ENCODE results near the gene CYP4B1.

DNA sequence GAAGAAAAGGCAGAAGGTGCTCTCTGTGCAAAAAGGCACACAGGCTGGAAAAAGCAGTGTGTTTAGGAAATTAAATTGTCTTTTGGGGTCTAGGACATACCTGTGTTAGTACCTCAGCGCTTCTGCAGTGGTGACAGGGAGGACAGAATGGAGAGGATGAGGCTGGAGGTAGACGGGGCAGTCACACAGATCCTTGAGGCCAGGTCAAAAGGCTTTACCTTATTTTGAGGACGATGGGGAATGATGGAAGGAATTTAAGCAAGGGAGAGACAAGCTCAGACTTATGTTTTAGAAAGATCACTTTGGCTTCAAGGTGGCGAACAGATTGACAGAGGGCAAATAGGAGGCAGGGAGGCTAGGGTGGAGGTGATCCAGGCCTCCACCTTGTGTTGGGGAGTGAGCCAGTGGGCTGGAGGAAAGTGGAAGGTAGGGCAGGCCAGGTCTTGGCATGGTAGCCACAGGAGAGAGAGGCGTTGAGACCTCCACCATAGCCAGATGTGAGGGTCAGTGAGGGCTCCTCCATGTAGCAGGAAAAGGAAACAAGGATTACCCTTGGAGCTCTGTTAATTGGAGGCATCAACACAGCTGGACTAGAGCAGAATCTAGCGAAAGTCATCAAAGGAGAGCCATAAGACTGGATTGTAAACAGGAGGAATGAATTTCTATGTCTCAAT is 4.2 kb downstream of the CYP4B1 start:
- TF ChIP-seq JUND (IDR thresholded peaks at IDR 0.05) (no peak), RAD21 (IDR thresholded peaks at IDR 0.05; ENCODE audit: low read depth) (no peak), POLR2AphosphoS5 (IDR thresholded peaks at IDR 0.05; ENCODE audit: low read depth, low read length) (no peak), TCF7L2 (IDR thresholded peaks at IDR 0.05; ENCODE audit: borderline replicate concordance, extremely low read depth, insufficient read depth, insufficient read length) (no peak), YY1 (IDR thresholded peaks at IDR 0.05; ENCODE audit: extremely low read depth, insufficient replicate concordance, low read depth, low read length) (no peak), EGR1 (IDR thresholded peaks at IDR 0.05; ENCODE audit: low read depth) (no peak), FOSL1 (IDR thresholded peaks at IDR 0.05; ENCODE audit: low read depth) (no peak), EZH2 (IDR thresholded peaks at IDR 0.05) (no peak), CEBPB (IDR thresholded peaks at IDR 0.05; ENCODE audit: low read depth) (no peak)
- TF ChIP-seq, protein P1, sequence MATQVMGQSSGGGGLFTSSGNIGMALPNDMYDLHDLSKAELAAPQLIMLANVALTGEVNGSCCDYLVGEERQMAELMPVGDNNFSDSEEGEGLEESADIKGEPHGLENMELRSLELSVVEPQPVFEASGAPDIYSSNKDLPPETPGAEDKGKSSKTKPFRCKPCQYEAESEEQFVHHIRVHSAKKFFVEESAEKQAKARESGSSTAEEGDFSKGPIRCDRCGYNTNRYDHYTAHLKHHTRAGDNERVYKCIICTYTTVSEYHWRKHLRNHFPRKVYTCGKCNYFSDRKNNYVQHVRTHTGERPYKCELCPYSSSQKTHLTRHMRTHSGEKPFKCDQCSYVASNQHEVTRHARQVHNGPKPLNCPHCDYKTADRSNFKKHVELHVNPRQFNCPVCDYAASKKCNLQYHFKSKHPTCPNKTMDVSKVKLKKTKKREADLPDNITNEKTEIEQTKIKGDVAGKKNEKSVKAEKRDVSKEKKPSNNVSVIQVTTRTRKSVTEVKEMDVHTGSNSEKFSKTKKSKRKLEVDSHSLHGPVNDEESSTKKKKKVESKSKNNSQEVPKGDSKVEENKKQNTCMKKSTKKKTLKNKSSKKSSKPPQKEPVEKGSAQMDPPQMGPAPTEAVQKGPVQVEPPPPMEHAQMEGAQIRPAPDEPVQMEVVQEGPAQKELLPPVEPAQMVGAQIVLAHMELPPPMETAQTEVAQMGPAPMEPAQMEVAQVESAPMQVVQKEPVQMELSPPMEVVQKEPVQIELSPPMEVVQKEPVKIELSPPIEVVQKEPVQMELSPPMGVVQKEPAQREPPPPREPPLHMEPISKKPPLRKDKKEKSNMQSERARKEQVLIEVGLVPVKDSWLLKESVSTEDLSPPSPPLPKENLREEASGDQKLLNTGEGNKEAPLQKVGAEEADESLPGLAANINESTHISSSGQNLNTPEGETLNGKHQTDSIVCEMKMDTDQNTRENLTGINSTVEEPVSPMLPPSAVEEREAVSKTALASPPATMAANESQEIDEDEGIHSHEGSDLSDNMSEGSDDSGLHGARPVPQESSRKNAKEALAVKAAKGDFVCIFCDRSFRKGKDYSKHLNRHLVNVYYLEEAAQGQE (IDR thresholded peaks at IDR 0.05; ENCODE audit: low read depth) = no peak
- TF ChIP-seq, protein P2, sequence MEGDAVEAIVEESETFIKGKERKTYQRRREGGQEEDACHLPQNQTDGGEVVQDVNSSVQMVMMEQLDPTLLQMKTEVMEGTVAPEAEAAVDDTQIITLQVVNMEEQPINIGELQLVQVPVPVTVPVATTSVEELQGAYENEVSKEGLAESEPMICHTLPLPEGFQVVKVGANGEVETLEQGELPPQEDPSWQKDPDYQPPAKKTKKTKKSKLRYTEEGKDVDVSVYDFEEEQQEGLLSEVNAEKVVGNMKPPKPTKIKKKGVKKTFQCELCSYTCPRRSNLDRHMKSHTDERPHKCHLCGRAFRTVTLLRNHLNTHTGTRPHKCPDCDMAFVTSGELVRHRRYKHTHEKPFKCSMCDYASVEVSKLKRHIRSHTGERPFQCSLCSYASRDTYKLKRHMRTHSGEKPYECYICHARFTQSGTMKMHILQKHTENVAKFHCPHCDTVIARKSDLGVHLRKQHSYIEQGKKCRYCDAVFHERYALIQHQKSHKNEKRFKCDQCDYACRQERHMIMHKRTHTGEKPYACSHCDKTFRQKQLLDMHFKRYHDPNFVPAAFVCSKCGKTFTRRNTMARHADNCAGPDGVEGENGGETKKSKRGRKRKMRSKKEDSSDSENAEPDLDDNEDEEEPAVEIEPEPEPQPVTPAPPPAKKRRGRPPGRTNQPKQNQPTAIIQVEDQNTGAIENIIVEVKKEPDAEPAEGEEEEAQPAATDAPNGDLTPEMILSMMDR (IDR thresholded peaks at IDR 0.05 in 2 of 3, conservative IDR thresholded peaks at IDR 0.05 in 1 of 3; ENCODE audit: borderline replicate concordance in 1 of 3, insufficient read depth in 1 of 3, low read depth in 2 of 3, low read length in 2 of 3) = no peak
- TF ChIP-seq, protein P3, sequence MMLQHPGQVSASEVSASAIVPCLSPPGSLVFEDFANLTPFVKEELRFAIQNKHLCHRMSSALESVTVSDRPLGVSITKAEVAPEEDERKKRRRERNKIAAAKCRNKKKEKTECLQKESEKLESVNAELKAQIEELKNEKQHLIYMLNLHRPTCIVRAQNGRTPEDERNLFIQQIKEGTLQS (IDR thresholded peaks at IDR 0.05) = no peak
- TF ChIP-seq, protein P4, sequence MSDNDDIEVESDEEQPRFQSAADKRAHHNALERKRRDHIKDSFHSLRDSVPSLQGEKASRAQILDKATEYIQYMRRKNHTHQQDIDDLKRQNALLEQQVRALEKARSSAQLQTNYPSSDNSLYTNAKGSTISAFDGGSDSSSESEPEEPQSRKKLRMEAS (IDR thresholded peaks at IDR 0.05) = no peak
